MM.1S (cell line): ENCODE measurements around the gene UNC13B.
A peak's percentile ranks its signal among the peaks of the same experiment; 100 is the strongest.
"Not testable (repeated sequence)": the region's sequence is repeated elsewhere in the genome, so short reads cannot be mapped to it uniquely, and the experiment has no call there.

Experiments used
- DNase-seq: peaks from one replicate; pipeline ENCODE4 v3.0.0-alpha.2; 2015
- H2AFZ ChIP-seq: fragments of 300-600 bp; sonication (generic); 2 replicates; pipeline ENCODE4 v1.6.0; 2016; ENCODE audit warnings: antibody characterized with exemption, low read length
- H3F3A ChIP-seq: fragments of 300-600 bp; sonication (generic); 2 replicates; pipeline ENCODE4 v1.6.1; 2016; ENCODE audit warnings: mild to moderate bottlenecking, antibody characterized with exemption, low read length, moderate library complexity, mixed read lengths; ENCODE audit not compliant: insufficient read depth
- H3K27ac ChIP-seq: fragments of 300-600 bp; sonication (generic); 2 replicates; pipeline ENCODE4 v1.5.1; 2016; ENCODE audit warnings: mild to moderate bottlenecking, low read length
- H3K27me3 ChIP-seq: fragments of 300-600 bp; sonication (generic); replicated peaks from 2 replicates; pipeline ENCODE4 v1.6.0; 2016; ENCODE audit warnings: low read length; ENCODE audit not compliant: insufficient read depth
- H3K36me3 ChIP-seq: fragments of 300-600 bp; sonication (generic); replicated peaks from 2 replicates; pipeline ENCODE4 v1.6.1; 2016; ENCODE audit warnings: mild to moderate bottlenecking, low read length, mixed read lengths; ENCODE audit not compliant: insufficient read depth
- H3K4me1 ChIP-seq: fragments of 300-600 bp; sonication (generic); 2 replicates; pipeline ENCODE4 v1.6.1; 2016; ENCODE audit warnings: low read length, mixed read lengths
- H3K4me2 ChIP-seq: fragments of 300-600 bp; sonication (generic); 2 replicates; pipeline ENCODE4 v1.6.0; 2016; ENCODE audit warnings: low read depth, low read length
- H3K4me3 ChIP-seq: fragments of 300-600 bp; sonication (generic); 2 replicates; pipeline ENCODE4 v1.5.1; 2016; ENCODE audit warnings: low read length, mixed read lengths
- H3K79me2 ChIP-seq: fragments of 300-600 bp; sonication (generic); 2 replicates; pipeline ENCODE4 v1.6.1; 2016; ENCODE audit warnings: mixed run types, low read length, mixed read lengths
- H3K9ac ChIP-seq: fragments of 300-600 bp; sonication (generic); 2 replicates; pipeline ENCODE4 v1.6.1; 2016; ENCODE audit warnings: low read length, mixed read lengths
- H3K9me2 ChIP-seq: fragments of 300-600 bp; sonication (generic); replicated peaks from 2 replicates; pipeline ENCODE4 v1.6.1; 2016; ENCODE audit warnings: mild to moderate bottlenecking, low read length, mixed read lengths; ENCODE audit not compliant: insufficient read depth
- H3K9me3 ChIP-seq: fragments of 300-600 bp; sonication (generic); replicated peaks from 2 replicates; pipeline ENCODE4 v1.6.1; 2016; ENCODE audit warnings: mild to moderate bottlenecking, low read length, mixed read lengths; ENCODE audit not compliant: insufficient read depth
- H4K20me1 ChIP-seq: fragments of 300-600 bp; sonication (generic); 2 replicates; pipeline ENCODE4 v1.6.1; 2016; ENCODE audit warnings: mild to moderate bottlenecking, low read length, moderate library complexity, mixed read lengths; ENCODE audit not compliant: insufficient read depth
- CTCF ChIP-seq: fragments of 300-600 bp; sonication (generic); IDR thresholded peaks from 2 replicates; pipeline ENCODE4 v1.5.1; 2016; ENCODE audit warnings: antibody characterized with exemption, low read length, mixed read lengths
- EZH2 ChIP-seq: fragments of 300-600 bp; sonication (generic); optimal IDR thresholded peaks from 2 replicates; pipeline ENCODE3; 2017; ENCODE audit warnings: low read depth, mild to moderate bottlenecking, antibody characterized with exemption, low read length, mixed read lengths
- EZH2phosphoT487 ChIP-seq: fragments of 300-600 bp; sonication (generic); IDR thresholded peaks from 2 replicates; pipeline ENCODE4 v1.6.1; 2018; ENCODE audit warnings: antibody characterized with exemption, low read length

Gene UNC13B

GRCh38 chr9:35136866-35137265, 24.9 kb upstream of the UNC13B start:
- no peaks in the 10 kb centered on the region for H3K36me3 ChIP-seq
- no peak for DNase-seq
- H3K27me3 ChIP-seq, result no peaks in the 10 kb centered on the region
- TF ChIP-seq EZH2 (no peak), EZH2phosphoT487 (no peak), CTCF (no peak)
- H2AFZ ChIP-seq, result no peak overlapping the region
- no peak overlapping the region for H3K4me3 ChIP-seq
- H3K9ac ChIP-seq, result no peak overlapping the region
- H3K79me2 ChIP-seq, result no peaks in the 10 kb centered on the region
- no peaks in the 10 kb centered on the region for H3F3A ChIP-seq
- H3K9me3 ChIP-seq, result no peaks in the 10 kb centered on the region
- no peak overlapping the region for H3K27ac ChIP-seq
- H3K4me1 ChIP-seq, result peaks cover 13% of the 10 kb centered on the region
- H3K9me2 ChIP-seq, result no peaks in the 10 kb centered on the region
- H3K4me2 ChIP-seq, result no peak overlapping the region
- no peaks in the 10 kb centered on the region for H4K20me1 ChIP-seq

GRCh38 chr9:35140093-35140492, 21.7 kb upstream of the UNC13B start:
- Histone ChIP-seq H3K27ac (no peak overlapping the region), H3K9me2 (no peaks in the 10 kb centered on the region), H3K9me3 (no peaks in the 10 kb centered on the region), H3K79me2 (no peaks in the 10 kb centered on the region), H3F3A (no peaks in the 10 kb centered on the region), H3K4me1 (no peaks in the 10 kb centered on the region), H2AFZ (peak overlapping the region; percentile 55), H3K4me3 (no peak overlapping the region), H3K4me2 (peak overlapping the region; percentile 40; the same call in 1 of the 2 replicates), H3K9ac (no peak overlapping the region), H3K27me3 (no peaks in the 10 kb centered on the region), H4K20me1 (no peaks in the 10 kb centered on the region), H3K36me3 (no peaks in the 10 kb centered on the region)
- no peak for DNase-seq
- TF ChIP-seq CTCF (no peak), EZH2 (no peak), EZH2phosphoT487 (no peak)

- H3K9me3 ChIP-seq, result no peaks in the 10 kb centered on the region
- TF ChIP-seq EZH2 (no peak), EZH2phosphoT487 (no peak), CTCF (no peak)
- no peak overlapping the region for H3K4me2 ChIP-seq
These were observed 19.8 kb upstream of the UNC13B start for GRCh38 chr9:35142037-35142436.

GRCh38 chr9:35147941-35148563, 13.8 kb upstream of the UNC13B start:
- H3F3A ChIP-seq, H3K4me2 ChIP-seq, H3K9ac ChIP-seq, H4K20me1 ChIP-seq, H2AFZ ChIP-seq, H3K36me3 ChIP-seq, DNase-seq, H3K27ac ChIP-seq, H3K9me2 ChIP-seq, H3K4me3 ChIP-seq, H3K79me2 ChIP-seq, H3K27me3 ChIP-seq, H3K4me1 ChIP-seq, H3K9me3 ChIP-seq: not testable (repeated sequence)

More at GRCh38 chr9:35142037-35142436, 19.8 kb upstream of the UNC13B start:
- Histone ChIP-seq H3K4me3 (no peak overlapping the region), H3K36me3 (no peaks in the 10 kb centered on the region), H2AFZ (no peak overlapping the region), H3F3A (no peaks in the 10 kb centered on the region), H3K27me3 (no peaks in the 10 kb centered on the region), H3K27ac (no peak overlapping the region), H4K20me1 (no peaks in the 10 kb centered on the region), H3K79me2 (no peaks in the 10 kb centered on the region), H3K4me1 (no peaks in the 10 kb centered on the region), H3K9me2 (no peaks in the 10 kb centered on the region), H3K9ac (no peak overlapping the region)
- DNase-seq, result no peak
